ENCODE data around the gene LNP1.
"Not testable (repeated sequence)": the region's sequence is repeated elsewhere in the genome, so short reads cannot be mapped to it uniquely, and the experiment has no call there.

Gene LNP1

DNA sequence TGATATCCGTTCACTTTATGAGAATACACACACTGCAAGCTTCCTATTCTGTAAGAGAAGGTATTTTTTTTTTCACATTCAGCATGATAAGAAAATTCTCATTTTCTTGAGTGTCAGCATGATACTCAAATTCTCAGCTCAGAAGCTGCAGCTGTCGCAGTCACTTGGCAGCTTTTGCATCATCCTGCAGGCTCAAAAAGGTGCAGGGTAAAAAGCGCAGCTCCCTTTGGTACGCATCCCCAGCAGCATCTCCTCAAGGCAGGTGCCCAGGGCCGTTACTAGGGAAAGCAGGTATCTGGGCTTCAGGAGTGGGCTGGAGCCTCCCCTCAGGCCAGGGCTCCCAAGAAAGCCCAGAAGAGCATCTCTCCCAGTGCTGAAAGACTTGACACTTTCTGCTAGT, 22.3 kb downstream of the LNP1 start:
- Histone ChIP-seq H3K27ac (no peak overlapping the region), H3K4me3 (no peak overlapping the region)

GRCh38 chr3:100424261-100424660, 22.9 kb downstream of the LNP1 start:
- no peak overlapping the region for H3K27ac ChIP-seq
- no peak overlapping the region for H3K4me3 ChIP-seq

- Histone ChIP-seq H3K27ac (no peak overlapping the region), H3K4me3 (no peak overlapping the region)
Measured at GRCh38 chr3:100425316-100425715, 24.0 kb downstream of the LNP1 start.

DNA sequence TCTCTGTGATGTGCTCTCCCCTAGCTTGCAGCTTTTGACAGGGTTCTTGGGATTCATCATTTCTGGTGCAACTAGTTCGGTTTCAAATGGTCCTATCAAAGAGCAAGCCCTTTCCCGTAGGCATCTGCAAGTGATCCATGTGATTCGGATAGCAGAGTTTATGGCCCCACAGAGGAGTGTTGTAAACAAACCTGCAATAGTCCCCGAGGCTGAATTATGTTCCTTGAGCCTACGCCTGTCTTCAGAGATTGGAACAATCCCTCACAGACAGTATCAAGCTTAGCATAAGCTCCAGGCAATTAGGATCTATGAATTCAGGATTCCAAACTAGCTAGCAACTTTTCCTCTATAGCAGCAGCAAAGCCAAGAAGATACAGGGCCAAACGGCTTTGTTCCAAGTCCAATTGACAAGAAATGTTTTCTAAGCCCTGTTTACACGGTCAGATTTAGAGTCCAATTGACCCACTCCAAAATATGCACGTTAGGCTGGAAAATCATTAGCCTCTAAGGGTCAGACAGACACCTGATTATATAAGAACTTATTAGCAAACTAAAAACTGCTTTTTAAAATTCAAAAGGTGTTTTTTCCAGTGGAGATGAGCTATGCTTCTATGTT, 24.8 kb downstream of the LNP1 start:
- Histone ChIP-seq H3K27ac (no peak overlapping the region), H3K4me3 (no peak overlapping the region)

GRCh38 chr3:100427699-100428098, 26.4 kb downstream of the LNP1 start:
- no peak overlapping the region for H3K4me3 ChIP-seq
- H3K27ac ChIP-seq: no peak overlapping the region

DNA sequence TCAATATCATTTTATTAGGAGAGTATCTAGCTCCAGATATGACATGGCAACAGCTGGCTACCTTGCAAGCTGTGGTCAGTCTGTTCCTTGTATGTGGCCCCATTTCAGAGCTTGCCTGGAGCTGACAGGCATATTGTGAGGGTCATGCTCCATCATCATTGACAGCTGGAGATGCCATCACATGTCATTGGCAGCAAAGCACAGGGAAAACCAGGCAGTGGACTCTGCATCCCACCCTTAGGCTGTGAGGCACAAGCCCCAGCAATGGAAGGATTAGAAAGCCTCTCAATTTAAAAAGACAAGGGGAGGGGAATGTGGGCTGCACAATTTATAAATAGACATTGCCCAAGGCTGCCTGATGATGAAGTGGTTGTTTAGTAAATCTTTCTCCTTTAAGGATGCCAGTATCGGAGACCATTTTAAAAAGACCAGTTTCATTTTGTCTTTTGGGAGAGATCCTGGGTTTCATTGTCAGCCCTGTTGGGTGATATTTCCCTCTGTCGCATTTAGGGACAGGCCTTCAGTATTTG, 27.9 kb downstream of the LNP1 start:
- Histone ChIP-seq H3K27ac (no peak overlapping the region), H3K4me3 (no peak overlapping the region)

GRCh38 chr3:100436951-100437350, 35.6 kb downstream of the LNP1 start:
- Histone ChIP-seq H3K27ac (no peak overlapping the region), H3K4me3 (no peak overlapping the region)

DNA sequence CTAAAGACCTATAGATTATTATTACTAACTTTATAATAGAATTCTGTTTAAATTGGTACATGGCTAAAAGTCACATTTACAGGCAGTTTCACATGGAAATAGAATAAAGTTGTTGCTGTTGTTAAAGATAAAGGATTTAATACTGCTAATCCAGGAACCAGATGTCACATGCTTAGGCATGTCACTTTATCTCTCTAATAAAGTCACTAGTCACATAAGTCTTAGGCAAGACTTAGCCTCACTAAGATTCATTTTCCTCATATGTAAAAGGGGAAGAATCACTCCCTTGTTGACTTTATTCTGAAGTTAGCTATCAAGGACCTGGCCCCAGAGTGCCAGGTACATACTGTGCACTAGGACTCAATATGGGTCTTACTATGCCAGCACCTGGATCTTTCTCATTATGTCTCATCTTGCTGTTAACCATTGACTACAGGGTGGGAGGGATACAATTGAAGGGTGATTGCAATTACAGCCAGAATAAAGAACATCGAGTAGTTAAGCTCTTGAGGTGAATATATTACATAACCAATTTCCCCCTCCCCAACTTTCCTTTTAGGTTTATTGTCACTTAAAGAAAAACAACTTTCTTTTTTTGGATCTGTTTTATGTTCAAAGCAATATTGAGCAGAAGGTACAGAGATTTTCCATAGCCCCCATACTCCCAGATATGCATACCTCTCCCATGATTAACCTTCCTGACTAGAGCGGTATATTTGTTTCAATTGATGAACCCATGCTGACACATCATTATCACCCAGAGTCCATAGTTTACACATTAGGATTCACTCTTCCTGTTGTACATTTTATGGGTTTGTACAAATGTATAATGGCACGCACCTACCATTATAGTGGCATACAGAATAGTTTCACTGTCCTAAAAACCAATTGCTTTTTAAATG, 36.6 kb downstream of the LNP1 start:
- H3K27ac ChIP-seq: no peak overlapping the region
- H3K4me3 ChIP-seq: no peak overlapping the region

DNA sequence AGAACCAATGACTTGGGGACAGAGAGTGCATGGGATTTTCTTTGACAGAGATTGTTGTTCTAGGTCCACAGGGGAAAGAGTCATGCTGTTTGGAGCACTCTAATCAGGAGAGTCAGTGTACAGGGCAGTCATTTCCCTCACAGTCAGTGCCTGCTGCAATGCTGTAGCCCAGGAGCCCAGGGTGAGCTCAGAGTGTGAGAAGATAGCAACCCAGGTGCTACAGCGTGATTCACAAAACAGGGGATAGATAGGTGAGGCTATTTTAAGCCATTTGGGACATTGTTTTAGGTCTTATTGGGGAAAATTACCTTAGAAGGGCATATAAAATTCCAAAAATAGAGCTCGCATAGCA, 37.3 kb downstream of the LNP1 start:
- no peak overlapping the region for H3K4me3 ChIP-seq
- H3K27ac ChIP-seq: no peak overlapping the region

- no peak overlapping the region for H3K27ac ChIP-seq
- H3K4me3 ChIP-seq: no peak overlapping the region
Measured at GRCh38 chr3:100440895-100441294, 39.6 kb downstream of the LNP1 start.

DNA sequence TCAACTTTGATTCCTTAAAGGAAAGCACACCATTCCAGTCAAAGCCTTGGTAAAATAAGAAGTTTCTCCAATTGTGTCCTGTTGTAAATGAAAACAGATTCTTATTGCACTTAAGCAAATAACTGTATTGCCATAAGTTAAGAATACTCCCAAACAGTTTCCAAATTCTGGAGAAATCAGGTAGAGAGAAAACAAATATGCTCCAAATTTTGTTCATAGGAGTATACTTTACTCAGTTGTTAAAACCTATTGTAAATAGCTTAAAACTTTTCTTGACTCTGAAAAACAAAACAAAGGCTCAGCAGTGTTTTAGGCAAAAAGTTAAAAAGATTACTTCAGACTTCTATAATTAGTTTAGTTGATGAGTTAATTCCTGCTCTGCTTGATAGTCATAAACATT, 42.4 kb downstream of the LNP1 start:
- H3K4me3 ChIP-seq: no peak overlapping the region
- no peak overlapping the region for H3K27ac ChIP-seq

- not testable (repeated sequence) for H3K4me3 ChIP-seq, H3K27ac ChIP-seq
Measured at GRCh38 chr3:100447067-100447466, 45.7 kb downstream of the LNP1 start.

- Histone ChIP-seq H3K4me3 (no peak overlapping the region), H3K27ac (no peak overlapping the region)
Measured at GRCh38 chr3:100448079-100448478, 46.7 kb downstream of the LNP1 start.

DNA sequence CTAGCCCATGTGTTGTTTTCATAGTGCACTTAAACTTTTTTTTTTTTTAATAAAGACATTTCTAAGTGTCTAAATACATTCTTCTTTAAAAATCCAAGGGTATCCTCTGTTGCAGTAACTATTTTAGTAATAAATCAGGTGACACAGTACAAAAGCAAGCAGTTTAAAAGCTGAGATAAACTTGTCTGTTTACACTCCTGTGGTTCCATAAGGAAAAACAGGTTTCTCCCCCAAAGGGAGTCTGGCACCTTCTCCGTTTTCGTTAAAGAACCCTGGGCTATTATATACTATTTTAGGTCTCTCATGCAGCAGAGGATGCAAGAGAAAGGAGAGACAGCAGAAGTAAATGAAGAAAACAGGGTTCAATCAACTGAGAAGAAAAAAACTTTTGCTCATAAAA, 47.9 kb downstream of the LNP1 start:
- H3K4me3 ChIP-seq: no peak overlapping the region
- H3K27ac ChIP-seq: no peak overlapping the region

- Histone ChIP-seq H3K27ac (no peak overlapping the region), H3K4me3 (no peak overlapping the region)
Measured at GRCh38 chr3:100454677-100455076, 53.3 kb downstream of the LNP1 start.

DNA sequence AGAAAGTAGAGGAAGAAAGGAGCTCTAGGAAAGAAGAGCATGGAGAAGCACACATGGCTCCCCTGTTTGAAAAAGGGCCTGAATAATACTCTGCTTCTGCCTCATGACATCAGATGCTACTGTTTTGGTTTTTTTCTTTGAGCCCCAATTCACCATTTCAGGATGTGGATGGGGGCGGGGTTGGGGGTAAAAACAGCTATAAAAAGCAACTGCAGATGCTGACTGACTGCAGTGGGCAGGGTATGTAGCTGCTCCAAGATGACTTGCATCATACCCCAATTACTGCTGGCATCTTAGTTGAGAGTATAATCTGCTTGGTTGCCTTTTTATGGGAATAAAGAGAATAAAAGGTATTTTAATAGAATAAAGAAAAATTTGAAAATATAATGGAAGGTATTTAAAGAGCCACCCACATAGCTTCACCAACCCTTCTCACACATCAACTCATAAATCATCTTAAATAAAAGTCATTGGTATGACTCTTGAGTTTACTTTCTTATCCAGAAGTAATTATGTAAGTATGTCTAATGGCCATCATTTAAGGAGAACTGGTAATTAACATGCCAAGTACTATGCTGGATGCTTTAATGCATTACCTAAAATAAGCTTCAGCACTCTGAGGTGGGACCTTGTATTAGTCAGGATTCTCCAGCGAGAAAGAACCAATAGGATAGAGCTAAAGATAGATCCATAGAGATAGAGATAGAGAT, 54.7 kb downstream of the LNP1 start:
- Histone ChIP-seq H3K4me3 (no peak overlapping the region), H3K27ac (no peak overlapping the region)

DNA sequence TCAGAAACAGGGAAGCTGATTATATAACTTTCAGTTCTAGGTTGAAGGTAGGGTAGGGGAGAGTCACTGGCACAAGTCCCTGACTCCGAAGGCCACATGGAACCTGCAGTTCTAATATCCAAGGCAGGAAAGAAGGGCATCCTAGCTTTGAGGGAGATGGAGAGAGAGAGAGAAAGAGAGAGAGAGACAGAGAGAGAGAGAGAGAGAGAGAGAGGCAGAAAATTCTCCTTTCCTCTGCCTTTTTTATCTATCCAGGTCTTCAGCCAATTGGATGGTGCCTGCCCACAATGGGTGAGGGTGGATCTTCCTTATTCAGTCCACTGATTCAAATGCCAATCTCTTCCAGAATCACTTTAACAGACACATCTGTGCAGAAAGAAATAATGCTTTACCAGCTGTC, 55.4 kb downstream of the LNP1 start:
- no peak overlapping the region for H3K4me3 ChIP-seq

DNA sequence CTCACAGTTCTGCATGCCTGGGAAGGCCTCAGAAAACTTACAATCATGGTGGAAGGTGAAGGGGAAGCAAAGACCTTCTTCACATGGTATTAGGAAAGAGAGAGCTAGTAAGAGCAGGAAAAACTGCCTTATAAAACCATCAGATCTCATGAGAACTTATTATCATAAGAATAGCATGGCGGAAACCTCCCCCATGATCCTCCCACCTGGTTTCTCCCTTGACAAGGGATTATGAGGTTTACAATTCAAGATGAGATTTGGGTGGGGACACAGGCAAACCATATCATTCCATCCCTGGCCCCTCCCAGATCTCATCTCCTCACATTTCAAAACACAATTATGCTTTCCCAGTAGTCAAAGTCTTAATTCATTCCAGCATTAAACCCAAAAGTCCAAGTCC, 56.5 kb downstream of the LNP1 start:
- Histone ChIP-seq H3K4me3 (no peak overlapping the region), H3K27ac (no peak overlapping the region)

More for the DNA sequence above, 55.4 kb downstream of the LNP1 start:
- no peak overlapping the region for H3K27ac ChIP-seq

DNA sequence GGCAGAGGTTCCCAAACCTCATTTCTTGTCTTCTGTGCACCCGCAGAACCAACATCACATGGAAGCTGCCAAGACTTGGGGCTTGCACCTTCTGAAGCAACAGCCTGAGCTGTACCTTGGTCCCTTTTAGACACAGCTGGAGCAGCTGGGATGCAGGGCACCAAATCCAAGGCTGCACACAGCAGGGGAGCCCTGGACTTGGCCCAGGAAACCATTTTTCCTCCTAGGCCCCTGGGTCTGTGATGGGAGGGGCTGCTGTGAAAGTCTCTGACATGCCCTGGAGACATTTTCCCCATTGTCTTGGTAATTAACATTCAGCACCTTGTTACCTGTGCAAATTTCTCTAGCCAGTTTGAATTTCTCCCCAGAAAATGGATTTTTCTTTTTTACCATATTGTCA, 57.5 kb downstream of the LNP1 start:
- no peak overlapping the region for H3K4me3 ChIP-seq
- H3K27ac ChIP-seq: no peak overlapping the region

- Histone ChIP-seq H3K4me3 (no peak overlapping the region), H3K27ac (no peak overlapping the region)
Measured at GRCh38 chr3:100463002-100463401, 61.7 kb downstream of the LNP1 start.

DNA sequence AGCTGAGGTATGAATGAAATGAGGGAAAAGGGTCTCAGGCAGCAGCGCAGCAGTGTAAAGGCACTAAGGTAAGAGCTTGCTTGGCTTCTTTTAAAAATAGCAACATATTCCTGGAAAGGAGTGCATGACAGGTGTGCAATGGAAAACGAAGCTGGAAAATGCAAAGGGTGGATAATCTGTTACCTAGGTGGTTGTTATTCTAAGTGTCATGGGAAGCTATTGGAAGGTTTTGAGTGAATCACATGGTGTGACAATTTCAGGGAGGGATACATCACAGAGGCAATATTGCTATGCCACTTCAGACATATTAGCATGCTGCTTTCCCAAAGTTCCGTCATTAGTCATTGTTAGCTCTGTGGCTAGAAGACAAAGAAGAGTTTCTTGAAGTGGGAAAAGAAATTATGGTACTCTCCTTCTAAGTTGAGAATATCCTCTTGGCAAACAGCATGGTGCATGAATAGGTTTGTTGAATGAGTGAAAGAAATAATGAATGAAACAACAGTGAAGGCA, 62.4 kb downstream of the LNP1 start:
- H3K4me3 ChIP-seq: no peak overlapping the region
- no peak overlapping the region for H3K27ac ChIP-seq

All from skin epidermis (tissue), 12 donors.